Neural cell (in vitro differentiated cells): Measurements from ENCODE around the gene SUN5. TPM values are rescaled to one million over a fixed set of nuclear protein-coding genes. Genes with fewer than 3 reads are reported as not detected.

Source experiments
- H2AFZ ChIP-seq: fragments of 200-600, 300-800 bp; sonication (generic), shearing (Covaris generic); 2 replicates; pipeline ENCODE4 v1.6.0; 2014; ENCODE audit warnings: low read depth, mild to moderate bottlenecking, antibody characterized with exemption, low read length, moderate library complexity
- H3F3A ChIP-seq: fragments of 200-600 bp; shearing (Covaris generic); 2 replicates; pipeline ENCODE4 v1.6.1; 2016; ENCODE audit warnings: mild to moderate bottlenecking, moderate library complexity, mixed read lengths, antibody characterized with exemption, low read length; ENCODE audit not compliant: insufficient read depth, poor library complexity, severe bottlenecking
- H3K27ac ChIP-seq: fragments of 200-600, 300-800 bp; sonication (generic), shearing (Covaris generic); 2 replicates; pipeline ENCODE4 v1.5.1; 2014; ENCODE audit warnings: mild to moderate bottlenecking, low read length, moderate library complexity
- H3K27me3 ChIP-seq: fragments of 300-800, 200-600 bp; sonication (generic), shearing (Covaris generic); 2 replicates; pipeline ENCODE4 v1.6.0; 2014; ENCODE audit warnings: mild to moderate bottlenecking, low read depth, low read length, moderate library complexity; ENCODE audit not compliant: insufficient read depth
- H3K36me3 ChIP-seq: fragments of 300-800, 200-600 bp; sonication (generic), shearing (Covaris generic); 2 replicates; pipeline ENCODE4 v1.5.1; 2014; ENCODE audit warnings: mild to moderate bottlenecking, antibody characterized with exemption, low read length, moderate library complexity; ENCODE audit not compliant: insufficient read depth
- H3K4me2 ChIP-seq: fragments of 300-800, 200-600 bp; sonication (generic), shearing (Covaris generic); 2 replicates; pipeline ENCODE4 v1.6.0; 2014; ENCODE audit warnings: mild to moderate bottlenecking, low read length
- H3K4me3 ChIP-seq: fragments of 300-800, 200-600 bp; sonication (generic), shearing (Covaris generic); 2 replicates; pipeline ENCODE4 v1.5.1; 2014; ENCODE audit warnings: mild to moderate bottlenecking, low read length, moderate library complexity
- H3K79me2 ChIP-seq: fragments of 200-600 bp; shearing (Covaris generic); replicated peaks from 2 replicates; pipeline ENCODE4 v1.6.0; 2014; ENCODE audit warnings: mild to moderate bottlenecking, low read length, moderate library complexity; ENCODE audit not compliant: insufficient read depth
- H3K9ac ChIP-seq: fragments of 300-800, 200-600 bp; sonication (generic), shearing (Covaris generic); 2 replicates; pipeline ENCODE4 v1.6.1; 2016; ENCODE audit warnings: mild to moderate bottlenecking, low read length, mixed read lengths
- H3K9me2 ChIP-seq: fragments of 200-600 bp; shearing (Covaris generic); 2 replicates; pipeline ENCODE4 v1.6.1; 2016; ENCODE audit warnings: mild to moderate bottlenecking, low read length, mixed read lengths; ENCODE audit not compliant: insufficient read depth
- H3K9me3 ChIP-seq: fragments of 200-600, 300-800 bp; sonication (generic), shearing (Covaris generic); 2 replicates; pipeline ENCODE4 v1.6.1; 2016; ENCODE audit warnings: mild to moderate bottlenecking, mixed run types, low read length, moderate library complexity, mixed read lengths
- H4K20me1 ChIP-seq: fragments of 200-600 bp; shearing (Covaris generic); 2 replicates; pipeline ENCODE4 v1.6.1; 2016; ENCODE audit warnings: mild to moderate bottlenecking, mixed run types; ENCODE audit not compliant: insufficient read depth
- EP300 ChIP-seq: fragments of 450-650 bp; conservative IDR thresholded peaks from 2 replicates; pipeline ENCODE4 v1.6.1; 2014; ENCODE audit warnings: antibody characterized with exemption, mild to moderate bottlenecking, moderate library complexity; ENCODE audit not compliant: poor library complexity, severe bottlenecking
- EZH2 ChIP-seq: fragments of 200-600, 300-800 bp; shearing (Covaris generic), sonication (generic); IDR thresholded peaks from 2 replicates; pipeline ENCODE4 v1.6.1; 2014; ENCODE audit warnings: antibody characterized with exemption, low read length, borderline replicate concordance, mild to moderate bottlenecking; ENCODE audit not compliant: insufficient read depth, poor library complexity, severe bottlenecking
- MXI1 ChIP-seq: fragments of 450-650 bp; conservative IDR thresholded peaks from 2 replicates; pipeline ENCODE4 v1.6.1; 2014; ENCODE audit warnings: antibody characterized with exemption, mild to moderate bottlenecking; ENCODE audit not compliant: poor library complexity, severe bottlenecking
- POLR2AphosphoS5 ChIP-seq: IDR thresholded peaks from 2 replicates; pipeline ENCODE4 v1.6.1; 2012
- RAD21 ChIP-seq: fragments of 450-650 bp; conservative IDR thresholded peaks from 2 replicates; pipeline ENCODE4 v1.6.1; 2014; ENCODE audit warnings: antibody characterized with exemption, mild to moderate bottlenecking, moderate library complexity
- SMC3 ChIP-seq: fragments of 450-650 bp; conservative IDR thresholded peaks from 2 replicates; pipeline ENCODE4 v1.6.1; 2014; ENCODE audit warnings: antibody characterized with exemption, mild to moderate bottlenecking, moderate library complexity; ENCODE audit not compliant: poor library complexity
- TAF1 ChIP-seq: IDR thresholded peaks from 2 replicates; pipeline ENCODE4 v1.6.1; 2012; ENCODE audit warnings: low read depth
- polyA plus RNA-seq: library from polyadenylated mRNA; depleted of rRNA; stranded (reverse); fragments of >200 nt; gene quantifications from 2 replicates; pipeline ENCODE4 v1.2.3, GENCODE V29; 2014
- TF ChIP-seq, protein P1 (sequence below): fragments of 450-650 bp; IDR thresholded peaks from 2 replicates; pipeline ENCODE4 v1.5.1; 2014; ENCODE audit warnings: antibody characterized with exemption, mild to moderate bottlenecking, moderate library complexity; ENCODE audit not compliant: poor library complexity, severe bottlenecking
- TF ChIP-seq, protein P2 (sequence below): IDR thresholded peaks from 2 replicates; pipeline ENCODE4 v1.6.1; 2012; ENCODE audit warnings: borderline replicate concordance

Gene SUN5
- polyA plus RNA-seq, 1 donor from 2014 or later, result not detected

DNA sequence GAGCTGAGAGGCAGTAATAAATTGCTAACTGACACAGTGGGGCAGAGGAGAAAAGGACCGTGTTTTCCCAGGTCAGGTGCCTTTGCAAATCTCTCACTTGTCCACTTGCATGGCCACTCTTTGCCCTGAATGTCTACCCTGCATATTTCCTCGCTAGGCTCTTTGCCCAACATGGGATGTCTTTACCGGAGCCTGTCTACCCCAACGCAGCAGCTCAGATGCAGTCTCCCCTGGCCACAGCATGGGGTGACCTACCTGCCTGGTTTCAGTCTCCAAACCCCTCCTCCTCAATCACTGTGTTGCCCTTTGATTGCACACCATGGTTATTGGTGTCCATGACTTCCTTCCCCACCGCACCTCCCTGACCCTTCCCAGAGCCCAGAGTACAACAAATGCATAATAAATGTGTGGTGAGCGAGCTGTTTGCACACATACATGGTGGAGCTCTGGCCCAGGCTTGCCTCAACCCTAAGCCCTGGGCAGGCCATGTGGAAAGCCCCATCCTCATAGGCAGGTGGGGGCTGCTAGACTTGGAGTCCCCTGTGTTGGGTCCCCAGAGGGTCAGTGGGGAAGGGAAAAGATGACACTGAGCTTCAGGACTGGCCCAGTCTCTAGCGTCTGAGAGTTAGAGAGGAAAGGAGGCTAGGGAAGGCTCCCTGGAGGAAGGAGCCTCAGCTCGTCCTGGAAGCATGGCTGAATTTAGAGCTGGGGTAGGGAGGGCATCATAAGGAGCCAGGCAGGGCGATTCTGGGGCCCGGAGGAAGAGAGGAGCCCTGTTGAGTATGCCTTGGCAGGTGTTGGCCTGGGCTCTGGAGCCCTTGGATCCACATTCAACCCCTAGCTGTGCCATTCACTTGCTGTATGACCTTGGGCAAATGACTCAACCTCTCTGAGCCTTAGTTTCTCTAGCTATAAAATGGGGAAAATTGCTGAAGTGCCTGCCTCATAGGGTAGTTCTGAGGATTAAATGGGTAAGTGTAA lies 22.8 kb upstream of the SUN5 start:
- no peaks in the 10 kb centered on the region for H3K27me3 ChIP-seq
- H3K79me2 ChIP-seq, result no peaks in the 10 kb centered on the region
- H3K4me2 ChIP-seq, result no peak overlapping the region
- no peaks in the 10 kb centered on the region for H3K9me3 ChIP-seq
- TF ChIP-seq POLR2AphosphoS5 (no peak), EZH2 (no peak), MXI1 (no peak)
- TF ChIP-seq, protein P1, sequence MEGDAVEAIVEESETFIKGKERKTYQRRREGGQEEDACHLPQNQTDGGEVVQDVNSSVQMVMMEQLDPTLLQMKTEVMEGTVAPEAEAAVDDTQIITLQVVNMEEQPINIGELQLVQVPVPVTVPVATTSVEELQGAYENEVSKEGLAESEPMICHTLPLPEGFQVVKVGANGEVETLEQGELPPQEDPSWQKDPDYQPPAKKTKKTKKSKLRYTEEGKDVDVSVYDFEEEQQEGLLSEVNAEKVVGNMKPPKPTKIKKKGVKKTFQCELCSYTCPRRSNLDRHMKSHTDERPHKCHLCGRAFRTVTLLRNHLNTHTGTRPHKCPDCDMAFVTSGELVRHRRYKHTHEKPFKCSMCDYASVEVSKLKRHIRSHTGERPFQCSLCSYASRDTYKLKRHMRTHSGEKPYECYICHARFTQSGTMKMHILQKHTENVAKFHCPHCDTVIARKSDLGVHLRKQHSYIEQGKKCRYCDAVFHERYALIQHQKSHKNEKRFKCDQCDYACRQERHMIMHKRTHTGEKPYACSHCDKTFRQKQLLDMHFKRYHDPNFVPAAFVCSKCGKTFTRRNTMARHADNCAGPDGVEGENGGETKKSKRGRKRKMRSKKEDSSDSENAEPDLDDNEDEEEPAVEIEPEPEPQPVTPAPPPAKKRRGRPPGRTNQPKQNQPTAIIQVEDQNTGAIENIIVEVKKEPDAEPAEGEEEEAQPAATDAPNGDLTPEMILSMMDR, result no peak
- no peak overlapping the region for H2AFZ ChIP-seq
- H3K9me2 ChIP-seq, result no peaks in the 10 kb centered on the region
- no peak overlapping the region for H3K9ac ChIP-seq
- H3K4me3 ChIP-seq, result no peak overlapping the region
- H3F3A ChIP-seq, result no peaks in the 10 kb centered on the region
- H4K20me1 ChIP-seq, result no peaks in the 10 kb centered on the region
- no peaks in the 10 kb centered on the region for H3K36me3 ChIP-seq
- H3K27ac ChIP-seq, result no peak overlapping the region

DNA sequence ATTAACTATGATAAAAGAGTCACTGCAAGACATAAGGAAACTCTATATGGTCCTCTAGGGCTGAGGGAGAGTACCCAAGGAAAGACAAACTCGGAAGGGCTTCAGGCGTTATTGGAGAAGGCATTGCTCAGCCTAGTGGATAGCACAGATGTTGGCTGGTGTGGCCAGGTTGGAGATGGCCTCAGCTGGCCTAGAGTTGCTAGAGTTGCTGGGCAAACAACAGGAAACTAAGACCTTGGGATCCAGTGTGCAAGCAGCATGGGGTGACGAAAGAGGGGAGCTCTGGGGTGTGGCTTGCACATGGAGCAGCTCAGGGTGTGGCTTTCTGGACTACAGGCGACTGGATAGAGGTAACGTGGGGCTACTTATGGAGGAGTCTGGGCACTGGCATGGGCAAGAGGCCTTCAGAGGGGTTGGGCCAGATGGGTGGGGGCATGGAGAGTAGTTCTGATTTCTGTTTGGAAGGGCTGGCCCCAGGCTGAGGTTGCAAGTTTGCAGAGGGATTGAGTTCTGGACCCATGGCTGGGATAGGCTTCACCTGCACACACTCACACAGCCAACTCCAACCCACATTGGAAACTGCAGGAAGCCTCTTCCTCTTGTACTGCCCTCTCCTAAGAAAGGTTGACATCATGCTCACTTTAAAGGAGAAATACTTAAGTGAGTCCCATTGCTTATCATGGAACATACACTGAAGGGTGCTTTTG lies 22.0 kb upstream of the SUN5 start:
- no peaks in the 10 kb centered on the region for H3K9me2 ChIP-seq
- no peaks in the 10 kb centered on the region for H3F3A ChIP-seq
- no peak overlapping the region for H3K27ac ChIP-seq
- no peak overlapping the region for H2AFZ ChIP-seq
- H3K79me2 ChIP-seq, result no peaks in the 10 kb centered on the region
- TF ChIP-seq, protein P2, sequence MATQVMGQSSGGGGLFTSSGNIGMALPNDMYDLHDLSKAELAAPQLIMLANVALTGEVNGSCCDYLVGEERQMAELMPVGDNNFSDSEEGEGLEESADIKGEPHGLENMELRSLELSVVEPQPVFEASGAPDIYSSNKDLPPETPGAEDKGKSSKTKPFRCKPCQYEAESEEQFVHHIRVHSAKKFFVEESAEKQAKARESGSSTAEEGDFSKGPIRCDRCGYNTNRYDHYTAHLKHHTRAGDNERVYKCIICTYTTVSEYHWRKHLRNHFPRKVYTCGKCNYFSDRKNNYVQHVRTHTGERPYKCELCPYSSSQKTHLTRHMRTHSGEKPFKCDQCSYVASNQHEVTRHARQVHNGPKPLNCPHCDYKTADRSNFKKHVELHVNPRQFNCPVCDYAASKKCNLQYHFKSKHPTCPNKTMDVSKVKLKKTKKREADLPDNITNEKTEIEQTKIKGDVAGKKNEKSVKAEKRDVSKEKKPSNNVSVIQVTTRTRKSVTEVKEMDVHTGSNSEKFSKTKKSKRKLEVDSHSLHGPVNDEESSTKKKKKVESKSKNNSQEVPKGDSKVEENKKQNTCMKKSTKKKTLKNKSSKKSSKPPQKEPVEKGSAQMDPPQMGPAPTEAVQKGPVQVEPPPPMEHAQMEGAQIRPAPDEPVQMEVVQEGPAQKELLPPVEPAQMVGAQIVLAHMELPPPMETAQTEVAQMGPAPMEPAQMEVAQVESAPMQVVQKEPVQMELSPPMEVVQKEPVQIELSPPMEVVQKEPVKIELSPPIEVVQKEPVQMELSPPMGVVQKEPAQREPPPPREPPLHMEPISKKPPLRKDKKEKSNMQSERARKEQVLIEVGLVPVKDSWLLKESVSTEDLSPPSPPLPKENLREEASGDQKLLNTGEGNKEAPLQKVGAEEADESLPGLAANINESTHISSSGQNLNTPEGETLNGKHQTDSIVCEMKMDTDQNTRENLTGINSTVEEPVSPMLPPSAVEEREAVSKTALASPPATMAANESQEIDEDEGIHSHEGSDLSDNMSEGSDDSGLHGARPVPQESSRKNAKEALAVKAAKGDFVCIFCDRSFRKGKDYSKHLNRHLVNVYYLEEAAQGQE, result no peak
- TF ChIP-seq RAD21, result no peak
- TF ChIP-seq EP300, result no peak
- no peak for TF ChIP-seq TAF1
- no peak for TF ChIP-seq SMC3
- TF ChIP-seq, protein P1, result no peak
- no peak for TF ChIP-seq EZH2
- no peak for TF ChIP-seq MXI1
- no peak for TF ChIP-seq POLR2AphosphoS5
- H3K36me3 ChIP-seq, result no peaks in the 10 kb centered on the region
- no peak overlapping the region for H3K9ac ChIP-seq
- no peaks in the 10 kb centered on the region for H4K20me1 ChIP-seq
- H3K4me3 ChIP-seq, result no peak overlapping the region
- no peak overlapping the region for H3K4me2 ChIP-seq
- no peaks in the 10 kb centered on the region for H3K9me3 ChIP-seq
- H3K27me3 ChIP-seq, result no peaks in the 10 kb centered on the region
